Thyroid gland (tissue), 4 donors: Measurements from ENCODE around the gene TMPRSS6.

Experiments used
- CTCF ChIP-seq, 6 experiments: fragments of 200-600 bp in 3 of 6; fragments of 450-650 bp in 3 of 6; sonication (generic) in 3 of 6; IDR thresholded peaks; one replicate each; pipeline ENCODE4 v1.5.1; 2016 to 2019; ENCODE audit warnings: antibody characterized with exemption in 6 of 6, mild to moderate bottlenecking in 2 of 6, inconsistent platforms in 1 of 6, moderate library complexity in 1 of 6
- POLR2A ChIP-seq, 2 donors: fragments of 450-650 bp; IDR thresholded peaks; one replicate each; pipeline ENCODE4 v1.6.1; 2017; ENCODE audit warnings: antibody characterized with exemption in 2 of 2, mild to moderate bottlenecking in 2 of 2, moderate library complexity in 1 of 2

GRCh38 chr22:37080438-37080837 lies 29.1 kb downstream of the TMPRSS6 start:
- no peak for TF ChIP-seq CTCF (IDR thresholded peaks at IDR 0.05)
- TF ChIP-seq POLR2A (IDR thresholded peaks at IDR 0.05) = no peak
